GM18520 (cell line): ENCODE data around the gene C17orf78.
A peak's percentile ranks its signal among the peaks of the same experiment; 100 is the strongest.
"Not testable (repeated sequence)": the region's sequence is repeated elsewhere in the genome, so short reads cannot be mapped to it uniquely, and the experiment has no call there.

Experiments used
- ATAC-seq: cut with Tn5 transposase; IDR thresholded peaks from one replicate; pipeline ENCODE4 v1.9.1; 2021; ENCODE audit not compliant: unreplicated experiment

The C17orf78 gene

DNA sequence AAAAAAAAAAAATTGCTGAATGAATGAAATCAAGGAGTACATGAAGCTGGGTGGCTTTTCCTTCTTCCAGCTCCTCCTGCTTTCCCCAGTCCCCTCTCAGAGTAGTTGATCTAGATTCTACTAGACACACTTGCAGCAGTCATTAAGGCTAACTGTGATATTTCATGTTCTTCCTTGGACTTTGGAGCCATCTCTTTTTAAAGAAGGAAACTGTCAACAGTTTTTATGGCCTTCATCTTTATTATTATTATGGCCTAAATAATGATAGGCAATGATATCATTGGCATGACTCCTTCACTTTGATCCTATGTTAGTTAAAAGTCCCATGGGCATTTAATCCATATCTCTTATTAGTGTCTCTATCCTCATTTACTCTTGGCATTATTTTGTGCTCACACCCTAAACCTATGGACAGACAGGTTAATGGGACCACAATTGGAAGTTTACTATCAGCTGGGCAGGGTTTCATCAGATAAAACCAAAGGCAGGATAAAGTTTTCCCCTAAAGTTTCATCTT lies 9.7 kb downstream of the C17orf78 start:
- no peak for ATAC-seq

DNA sequence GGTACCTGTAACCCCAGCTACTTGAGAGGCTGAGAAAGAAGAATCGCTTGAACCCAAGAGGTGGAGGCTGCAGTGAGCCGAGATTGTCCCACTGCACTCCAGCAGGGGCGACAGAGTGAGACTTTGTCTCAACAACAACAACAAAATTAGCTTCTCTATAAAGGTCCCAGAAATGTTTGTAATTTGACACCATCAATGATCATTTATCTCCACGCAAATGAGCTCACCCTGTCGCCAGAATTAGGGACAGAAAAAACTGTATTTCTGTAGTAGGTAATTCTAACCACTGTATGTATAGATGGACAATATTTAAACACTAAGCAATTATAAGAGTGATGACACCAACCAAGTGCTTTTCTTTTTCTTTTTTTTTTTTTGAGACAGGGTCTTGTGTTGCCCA lies 10.7 kb downstream of the C17orf78 start:
- no peak for ATAC-seq

DNA sequence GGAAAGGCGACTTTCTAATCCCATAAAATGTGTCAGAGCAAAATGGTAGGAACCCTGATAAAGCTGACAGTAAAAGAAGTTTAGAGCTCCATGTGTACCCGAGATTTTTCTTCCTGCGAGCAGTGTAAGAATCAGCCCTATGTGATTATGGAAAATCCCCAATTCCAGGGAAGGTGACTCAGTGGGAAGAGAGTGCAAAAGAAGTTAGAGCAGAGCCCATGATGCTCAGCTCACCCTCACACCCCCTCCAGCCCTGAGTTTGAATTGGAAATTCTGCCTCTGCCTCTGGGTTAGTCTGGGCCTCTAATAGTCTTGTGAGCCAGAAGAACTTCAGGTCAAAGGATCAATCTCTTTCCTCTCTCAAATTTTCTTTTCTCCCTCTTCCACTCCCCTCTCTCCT lies 12.5 kb downstream of the C17orf78 start:
- ATAC-seq, result no peak

DNA sequence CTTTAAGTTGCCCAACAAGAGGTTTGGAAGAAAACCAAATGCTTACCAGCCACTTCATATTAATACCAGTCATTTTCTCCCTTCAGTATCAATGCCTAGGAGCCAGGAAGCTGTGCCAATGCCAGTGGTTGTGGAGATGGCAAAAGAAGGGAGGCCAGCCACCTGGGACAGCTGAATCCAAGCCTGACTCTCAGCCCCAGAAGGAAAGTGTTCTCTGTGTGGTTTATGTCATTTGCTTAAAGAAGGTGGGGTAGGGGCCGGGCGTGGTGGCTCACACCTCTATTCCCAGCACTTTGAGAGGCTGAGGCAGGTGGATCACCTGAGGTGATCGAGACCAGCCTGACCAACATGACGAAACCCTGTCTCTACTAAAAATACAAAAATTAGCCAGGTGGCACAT lies 13.4 kb downstream of the C17orf78 start:
- ATAC-seq, result no peak

DNA sequence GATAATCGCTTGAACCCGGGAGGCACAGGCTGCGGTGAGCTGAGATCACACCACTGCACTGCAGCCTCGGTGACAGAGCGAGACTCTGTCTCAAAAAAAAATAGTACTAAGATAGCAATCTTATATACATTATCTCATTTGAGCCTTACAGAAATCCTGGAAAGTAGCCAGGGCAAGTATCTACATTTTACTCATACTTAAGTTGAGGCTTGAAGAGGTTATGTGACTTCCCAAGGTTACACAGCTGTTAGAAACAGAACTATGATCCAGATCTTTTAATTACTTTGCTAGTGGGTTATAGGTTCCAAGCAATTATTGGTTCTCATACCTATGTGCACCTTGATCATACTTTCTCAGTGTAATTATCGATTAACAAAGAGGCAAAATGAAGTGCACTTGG lies 15.4 kb downstream of the C17orf78 start:
- ATAC-seq, result no peak

DNA sequence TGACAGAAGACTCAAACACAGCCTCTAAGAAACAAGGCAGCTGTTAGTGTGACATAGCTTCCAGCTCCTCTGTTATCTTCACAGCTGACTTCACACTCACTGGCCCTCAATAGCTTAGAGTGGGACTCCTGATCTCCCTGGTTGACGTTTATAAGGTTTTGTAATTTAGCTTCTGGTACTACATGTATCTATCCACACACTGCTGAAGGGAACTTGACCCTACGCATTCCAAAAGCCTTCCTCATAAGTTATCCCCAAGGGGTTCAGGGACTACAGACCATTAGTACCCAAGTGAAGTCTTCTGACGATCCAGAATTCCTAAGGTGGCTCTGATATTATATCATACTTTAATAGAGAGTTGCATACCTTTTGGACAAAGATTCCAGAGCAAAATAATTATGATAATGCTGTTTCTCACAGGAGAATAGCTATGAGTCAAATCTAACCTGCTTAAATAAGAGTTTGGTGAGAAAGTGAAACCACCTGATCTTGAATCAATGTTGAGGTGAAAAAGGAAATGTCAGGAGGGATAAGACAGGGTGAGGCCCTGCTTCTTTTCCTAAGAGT lies 16.3 kb downstream of the C17orf78 start:
- no peak for ATAC-seq

DNA sequence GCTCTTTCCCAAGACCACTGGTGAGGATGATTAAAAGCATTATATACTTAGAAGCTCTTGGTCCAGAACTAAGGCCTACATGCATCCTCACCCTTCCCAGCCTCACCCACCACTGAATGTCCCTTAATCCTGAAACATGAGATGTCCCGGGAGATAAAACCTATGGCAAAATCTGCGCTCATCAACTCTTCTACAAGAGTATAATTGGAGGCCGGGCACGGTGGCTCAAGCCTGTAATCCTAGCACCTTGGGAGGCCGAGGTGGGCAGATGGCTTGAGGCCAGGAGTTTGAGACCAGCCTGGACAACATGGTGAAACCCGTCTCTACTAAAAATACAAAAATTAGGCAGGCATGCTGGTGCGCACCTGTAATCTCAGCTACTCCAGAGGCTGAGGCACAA lies 17.6 kb downstream of the C17orf78 start:
- no peak for ATAC-seq

DNA sequence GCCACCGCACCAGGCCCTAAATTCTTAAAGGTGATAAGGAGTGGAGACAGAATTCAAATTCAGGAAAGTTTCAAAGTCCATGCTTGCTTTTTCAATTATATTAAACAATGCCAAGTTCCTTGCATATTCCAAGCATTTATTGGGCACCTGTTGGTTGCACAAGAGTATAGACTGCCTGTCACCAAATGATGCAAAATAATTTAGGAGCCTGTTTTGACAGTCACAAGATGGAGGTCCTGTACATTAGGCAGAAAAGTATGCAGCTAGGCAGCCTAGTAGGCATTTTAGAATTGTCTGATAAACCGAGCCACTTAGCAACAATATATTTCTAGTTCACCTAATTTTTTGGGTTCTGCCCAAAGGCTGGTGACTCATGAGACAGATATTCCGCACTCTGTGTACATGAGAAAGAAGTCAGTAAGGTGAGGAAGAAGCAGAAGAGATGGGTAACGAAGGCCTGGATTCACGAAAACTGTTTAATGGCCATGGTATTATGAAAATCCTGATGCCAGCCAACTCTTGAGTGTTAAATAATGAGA lies 23.5 kb downstream of the C17orf78 start:
- ATAC-seq, result no peak

DNA sequence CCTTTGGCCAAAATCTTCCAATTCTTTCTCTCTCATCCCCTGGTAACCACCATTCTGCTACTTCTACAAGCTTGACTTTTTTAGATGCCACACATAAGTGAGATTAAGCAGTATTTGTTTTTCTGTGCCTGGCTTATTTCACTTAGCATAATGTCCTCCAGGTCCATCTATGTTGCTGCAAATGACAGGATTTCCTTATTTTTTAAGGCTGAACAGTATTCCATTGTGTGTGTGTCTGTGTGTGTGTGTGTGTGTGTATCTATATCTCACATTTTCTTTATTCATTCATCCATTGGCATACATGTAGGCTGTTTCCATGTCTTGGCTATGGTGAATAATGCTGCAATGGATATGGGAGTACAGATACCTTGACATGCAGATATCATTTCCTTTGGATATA lies 24.7 kb downstream of the C17orf78 start:
- ATAC-seq, result no peak

DNA sequence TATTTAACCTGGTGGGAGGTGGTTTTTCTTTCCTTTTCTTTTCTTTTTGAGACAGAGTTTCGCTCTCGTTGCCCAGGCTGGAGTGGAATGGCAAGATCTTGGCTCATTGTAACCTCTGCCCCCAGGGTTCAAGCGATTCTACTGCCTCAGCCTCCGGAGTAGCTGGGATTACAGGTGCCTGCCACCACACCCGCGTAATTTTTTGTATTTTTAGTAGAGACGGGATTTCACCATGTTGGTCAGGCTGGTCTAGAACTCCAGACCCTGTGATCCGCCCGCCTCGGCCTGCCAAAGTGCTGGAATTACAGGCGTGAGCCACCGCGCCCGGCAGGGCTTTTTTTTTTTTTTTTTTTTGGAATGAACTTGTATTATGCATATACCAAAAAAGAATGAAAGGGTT lies 29.7 kb downstream of the C17orf78 start:
- not testable (repeated sequence) for ATAC-seq

DNA sequence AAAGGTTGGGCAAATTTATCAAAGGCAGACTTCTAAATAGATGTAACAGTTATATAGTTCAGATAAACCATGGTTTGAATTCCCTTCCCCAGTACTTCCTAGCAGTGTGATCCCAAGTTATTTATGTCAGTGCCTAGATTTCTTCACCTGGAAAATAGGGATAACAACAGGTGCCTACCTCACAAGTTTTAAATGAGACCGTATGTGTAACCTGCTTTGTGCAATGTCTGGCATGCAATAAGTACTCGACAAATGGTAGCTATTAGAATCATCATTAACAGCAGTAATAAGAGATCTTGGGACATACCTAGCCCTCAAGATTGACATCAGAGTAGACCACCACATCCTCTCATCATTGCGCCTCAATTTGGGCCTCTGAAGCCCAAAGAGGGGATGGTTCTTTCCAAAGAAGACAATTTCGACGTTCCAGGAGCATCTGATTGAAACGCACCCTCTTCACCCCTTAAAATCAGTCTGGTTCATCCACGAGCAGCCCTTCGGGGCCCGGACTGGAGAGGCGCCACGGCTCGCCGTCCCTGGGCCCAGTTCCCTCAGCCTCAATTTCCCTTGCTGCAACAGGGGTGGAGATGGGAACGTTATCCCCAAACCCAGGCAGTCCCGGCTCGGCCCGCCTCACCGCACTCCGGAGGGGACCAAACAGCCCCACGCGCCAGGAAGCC lies 30.3 kb downstream of the C17orf78 start:
- no peak for ATAC-seq

DNA sequence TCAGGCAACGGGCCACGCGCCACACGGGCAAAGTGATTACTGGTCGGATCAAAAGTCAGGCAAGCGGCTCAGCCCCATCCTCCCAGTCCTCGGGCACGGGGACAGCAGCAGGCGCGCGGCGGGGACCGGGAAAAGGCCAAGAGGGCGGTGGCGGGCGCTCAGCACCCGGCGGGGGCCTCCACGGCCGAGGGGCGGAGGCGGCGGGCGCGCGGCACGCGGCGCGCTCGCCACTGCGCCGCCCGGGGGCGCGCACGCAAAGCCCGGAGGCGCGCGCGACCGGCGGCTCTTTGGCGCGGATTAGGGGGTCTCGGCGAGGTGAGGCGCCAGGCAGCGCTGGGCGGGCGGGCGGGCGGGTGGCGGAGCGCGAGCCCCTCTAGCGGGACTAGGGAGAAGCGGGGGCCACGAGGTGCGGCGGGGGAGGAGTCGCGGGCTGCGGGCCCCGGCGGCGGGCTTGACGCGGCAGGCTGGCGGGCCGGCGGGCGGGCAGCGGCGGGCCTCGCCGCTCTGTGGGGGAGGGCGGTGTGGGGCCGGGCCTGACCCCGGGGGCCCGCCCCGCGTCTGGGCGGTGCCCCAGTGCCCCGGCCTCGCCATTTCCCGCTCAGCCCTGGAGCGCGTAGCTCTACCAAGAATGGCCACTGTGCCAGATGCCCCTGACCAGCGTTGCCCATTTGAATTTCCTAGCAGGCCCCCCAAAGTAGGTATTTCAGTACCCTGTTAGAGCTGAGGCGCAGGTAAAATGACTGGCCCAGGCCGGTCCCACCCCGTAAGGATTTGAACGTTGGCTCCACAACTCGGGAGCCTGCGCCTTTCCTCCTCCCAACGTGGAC lies 31.1 kb downstream of the C17orf78 start, which contains the start of the genes ACACA and TADA2A:
TSS of gene ACACA (minus strand) at position 202 of the 827 bp plus-strand sequence. CDS start 537 bp downstream, outside the sequence.
TSS of gene TADA2A (plus strand) at position 252 of the 827 bp plus-strand sequence. CDS start 4,480 bp downstream, outside the sequence.
- ATAC-seq, result peak; percentile 51

DNA sequence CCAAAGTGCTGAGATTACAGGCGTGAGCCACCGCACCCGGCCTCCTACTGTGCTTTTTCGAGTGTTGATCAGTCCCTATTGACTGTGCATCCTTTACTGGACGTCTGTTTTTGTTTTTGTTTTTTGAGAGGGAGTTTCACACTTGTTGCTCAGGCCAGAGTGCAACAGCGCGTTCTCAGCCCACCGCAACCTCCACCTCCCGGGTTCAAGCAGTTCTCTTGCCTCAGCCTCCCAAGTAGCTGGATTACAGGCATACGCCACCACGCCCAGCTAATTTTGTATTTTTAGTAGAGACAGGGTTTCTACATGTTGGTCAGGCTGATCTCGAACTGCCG lies 32.3 kb downstream of the C17orf78 start:
- not testable (repeated sequence) for ATAC-seq

DNA sequence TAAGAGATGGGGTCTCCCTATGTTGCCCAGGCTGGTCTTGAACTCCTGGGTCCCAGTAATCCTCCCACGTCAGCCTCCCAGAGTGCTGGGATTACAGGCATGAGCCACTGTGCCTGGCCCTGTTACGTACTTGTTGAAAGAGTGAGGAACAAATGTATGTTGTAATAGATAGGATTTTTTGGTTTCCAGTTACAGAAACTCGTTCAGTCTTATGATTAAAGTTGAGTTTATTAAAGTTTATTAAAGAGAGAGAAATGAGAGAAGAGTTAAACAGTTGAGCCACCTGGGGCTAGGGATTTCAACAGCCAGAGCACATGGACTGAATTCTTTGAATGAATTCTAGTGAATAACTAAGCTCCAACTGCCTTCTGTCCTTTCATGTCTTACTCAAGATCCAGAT lies 34.6 kb downstream of the C17orf78 start:
- ATAC-seq, result no peak

DNA sequence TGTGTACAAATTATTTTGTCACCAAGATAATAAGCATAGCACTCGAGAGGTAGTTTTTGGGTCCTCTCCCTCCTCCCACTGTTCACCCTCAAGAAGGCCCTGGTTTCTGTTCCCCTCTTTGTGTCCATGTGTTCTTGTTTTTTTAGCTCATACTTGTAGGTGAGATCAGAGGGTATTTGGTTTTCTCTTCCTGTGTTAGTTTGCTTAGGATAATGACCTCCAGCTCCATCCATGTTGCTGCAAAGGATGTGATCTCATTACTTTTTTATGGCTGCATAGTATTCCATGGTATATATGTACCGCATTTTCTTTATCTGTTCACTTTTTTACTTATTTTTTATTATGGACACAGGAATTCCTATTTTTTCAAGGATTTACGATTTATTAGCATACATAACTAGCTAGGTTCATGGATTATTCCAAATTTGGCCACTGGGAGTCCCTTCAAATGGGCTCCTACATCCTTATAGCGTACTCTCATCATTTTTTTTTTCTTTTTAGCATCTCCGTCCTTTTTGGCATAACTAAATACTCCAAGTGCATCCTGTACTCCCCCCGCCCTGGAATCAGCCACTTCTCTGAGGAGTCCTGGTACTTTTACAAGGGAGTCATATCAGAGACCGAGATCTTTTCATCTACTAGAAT lies 38.2 kb downstream of the C17orf78 start:
- ATAC-seq, result no peak

DNA sequence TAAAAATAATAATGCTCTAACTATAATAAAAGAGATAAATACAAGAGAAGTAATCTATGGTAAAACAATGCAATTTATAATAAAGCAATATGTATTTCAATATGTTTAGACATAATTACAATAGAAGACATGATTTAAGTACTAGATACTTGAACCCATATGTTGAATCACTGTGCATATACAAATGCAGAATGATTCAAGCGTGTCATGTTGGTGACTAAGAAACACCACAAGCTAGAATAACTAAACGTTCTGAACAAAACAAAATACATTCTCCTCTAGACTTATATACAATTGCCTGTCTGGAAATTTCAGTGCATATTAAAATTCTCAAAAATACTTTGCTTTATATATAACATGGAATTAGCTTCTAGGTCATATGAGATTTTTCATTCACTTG lies 42.1 kb downstream of the C17orf78 start:
- no peak for ATAC-seq

DNA sequence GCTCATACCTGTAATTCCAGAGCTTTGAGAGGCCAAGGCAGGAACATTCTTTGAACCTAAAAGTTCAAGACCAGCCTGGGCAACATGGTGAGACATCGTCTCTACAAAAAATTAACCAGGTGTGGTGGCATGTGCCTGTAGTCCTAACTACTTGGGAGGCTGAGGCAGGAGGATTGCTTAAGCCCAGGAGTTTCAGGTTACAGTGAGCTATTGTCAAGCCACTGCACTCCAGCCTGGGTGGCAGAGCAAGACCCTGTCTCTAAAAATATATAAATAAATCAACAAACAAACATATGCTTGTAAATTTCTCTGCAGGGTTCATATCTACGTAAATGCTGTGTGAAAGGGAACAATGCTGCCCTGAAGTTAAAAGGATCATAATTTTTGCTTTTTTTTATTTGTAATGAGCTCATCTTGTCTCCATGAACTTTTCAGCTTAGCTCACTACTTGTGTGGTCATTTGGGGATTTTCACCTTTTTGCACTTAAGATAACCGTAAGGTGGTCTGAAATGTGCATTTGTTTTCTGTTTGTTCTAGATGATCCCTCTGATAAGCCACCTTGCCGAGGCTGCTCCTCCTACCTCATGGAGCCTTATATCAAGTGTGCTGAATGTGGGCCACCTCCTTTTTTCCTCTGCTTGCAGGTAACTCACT lies 47.3 kb downstream of the C17orf78 start:
- no peak for ATAC-seq

DNA sequence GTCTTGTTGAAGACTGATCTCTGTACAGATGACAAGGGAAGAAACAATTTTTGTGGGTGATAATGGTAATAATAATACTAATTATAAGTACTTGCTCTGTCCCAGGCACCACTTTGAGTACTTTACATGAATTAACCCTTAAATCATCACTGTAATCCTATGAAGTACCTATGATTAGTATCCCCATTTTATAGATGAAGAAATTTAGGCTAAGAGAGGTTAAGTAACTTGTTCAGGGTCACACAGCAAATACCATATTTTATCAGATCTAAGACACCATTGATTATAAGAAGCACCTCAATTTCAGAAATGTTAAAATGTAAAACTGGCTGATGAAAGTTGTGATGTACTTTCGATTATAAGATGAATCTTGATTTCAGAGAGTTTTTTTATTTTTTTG lies 49.5 kb downstream of the C17orf78 start:
- ATAC-seq, result no peak

DNA sequence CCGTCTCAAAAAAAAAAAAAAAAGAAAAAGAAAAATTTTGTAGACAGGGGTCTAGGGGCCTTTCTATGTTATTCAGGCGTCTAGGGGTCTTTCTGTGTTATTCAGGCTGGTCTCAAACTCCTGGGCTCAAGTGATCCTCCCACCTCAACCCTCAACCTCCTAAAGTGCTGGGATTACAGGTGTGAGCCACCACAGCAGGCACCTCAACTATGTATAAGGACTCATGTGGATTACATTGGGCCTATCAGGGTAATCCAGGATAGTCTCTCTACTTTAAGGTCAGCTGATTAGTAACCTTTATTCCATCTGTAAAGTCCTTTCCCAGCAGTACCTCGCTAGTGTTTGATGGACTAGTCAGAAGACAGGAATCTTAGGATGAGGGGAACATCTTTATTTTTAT lies 53.3 kb downstream of the C17orf78 start:
- no peak for ATAC-seq

DNA sequence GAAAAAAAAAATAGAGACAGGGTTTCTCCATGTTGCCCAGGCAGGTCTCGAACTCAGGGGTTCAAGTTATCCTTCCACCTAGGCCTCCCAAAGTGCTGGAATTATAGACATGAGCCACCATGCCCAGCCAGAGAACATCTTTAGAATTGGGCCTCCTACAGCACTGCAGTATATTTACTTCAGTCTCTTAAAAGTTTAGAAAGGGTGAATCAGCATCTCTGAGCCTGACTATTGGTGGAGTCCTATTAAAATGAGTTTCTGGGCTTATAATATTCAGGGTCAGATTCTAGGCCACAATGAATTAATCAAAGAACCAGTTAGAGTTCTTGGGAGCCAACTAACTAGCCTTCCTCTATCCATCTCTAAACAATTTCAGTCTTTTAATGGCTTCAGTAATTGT lies 53.7 kb downstream of the C17orf78 start:
- no peak for ATAC-seq
